GM12872 (cell line): ENCODE results near the gene DNAJB2.

Experiments used
- TF ChIP-seq, protein P1 (sequence below): IDR thresholded peaks from 3 replicates; pipeline ENCODE4 v1.5.1; 2011; ENCODE audit warnings: low read depth, mild to moderate bottlenecking, low read length, moderate library complexity; ENCODE audit not compliant: insufficient read depth

The DNAJB2 gene

DNA sequence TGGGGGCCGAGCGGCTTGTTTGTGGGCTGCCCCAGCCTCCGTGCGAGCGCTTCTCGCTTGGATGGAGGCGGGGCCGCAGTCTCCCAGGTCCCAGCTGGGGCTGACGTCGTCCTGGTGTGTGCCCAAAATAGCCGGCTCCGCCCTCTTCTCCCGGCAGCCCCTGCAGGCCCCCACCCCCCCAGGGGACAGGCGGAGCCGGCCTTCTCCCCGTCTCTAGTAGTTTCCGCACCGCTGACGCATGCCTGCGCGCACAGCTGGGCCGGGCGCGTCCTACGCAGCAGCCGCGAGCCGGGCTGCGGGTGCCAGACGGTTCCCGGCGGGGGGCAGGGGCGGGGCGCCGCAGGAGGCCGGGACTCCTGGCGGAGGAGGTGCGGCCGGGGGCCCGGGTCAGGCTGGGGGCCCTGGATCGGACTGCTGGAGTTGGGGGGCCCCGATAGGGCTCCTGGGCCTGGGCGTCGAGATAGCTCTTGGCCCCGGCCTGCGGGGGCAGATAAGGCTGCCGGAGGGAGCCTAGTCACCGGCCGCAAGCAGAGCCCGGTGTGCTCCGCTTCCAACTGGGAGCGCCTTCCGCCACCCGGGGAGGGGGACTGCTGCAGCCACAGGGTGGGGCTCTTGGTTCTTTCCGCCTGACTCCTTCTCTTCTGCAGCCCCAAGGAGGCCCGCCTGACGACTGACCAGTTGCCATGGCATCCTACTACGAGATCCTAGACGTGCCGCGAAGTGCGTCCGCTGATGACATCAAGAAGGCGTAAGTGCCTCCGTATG is at the start of gene DNAJB2:
Gene DNAJB2 (plus strand): TSS at position 216 of the 765 bp plus-strand sequence. CDS start 468 bp downstream, at position 684.
- TF ChIP-seq, protein P1, sequence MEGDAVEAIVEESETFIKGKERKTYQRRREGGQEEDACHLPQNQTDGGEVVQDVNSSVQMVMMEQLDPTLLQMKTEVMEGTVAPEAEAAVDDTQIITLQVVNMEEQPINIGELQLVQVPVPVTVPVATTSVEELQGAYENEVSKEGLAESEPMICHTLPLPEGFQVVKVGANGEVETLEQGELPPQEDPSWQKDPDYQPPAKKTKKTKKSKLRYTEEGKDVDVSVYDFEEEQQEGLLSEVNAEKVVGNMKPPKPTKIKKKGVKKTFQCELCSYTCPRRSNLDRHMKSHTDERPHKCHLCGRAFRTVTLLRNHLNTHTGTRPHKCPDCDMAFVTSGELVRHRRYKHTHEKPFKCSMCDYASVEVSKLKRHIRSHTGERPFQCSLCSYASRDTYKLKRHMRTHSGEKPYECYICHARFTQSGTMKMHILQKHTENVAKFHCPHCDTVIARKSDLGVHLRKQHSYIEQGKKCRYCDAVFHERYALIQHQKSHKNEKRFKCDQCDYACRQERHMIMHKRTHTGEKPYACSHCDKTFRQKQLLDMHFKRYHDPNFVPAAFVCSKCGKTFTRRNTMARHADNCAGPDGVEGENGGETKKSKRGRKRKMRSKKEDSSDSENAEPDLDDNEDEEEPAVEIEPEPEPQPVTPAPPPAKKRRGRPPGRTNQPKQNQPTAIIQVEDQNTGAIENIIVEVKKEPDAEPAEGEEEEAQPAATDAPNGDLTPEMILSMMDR, result no peak

DNA sequence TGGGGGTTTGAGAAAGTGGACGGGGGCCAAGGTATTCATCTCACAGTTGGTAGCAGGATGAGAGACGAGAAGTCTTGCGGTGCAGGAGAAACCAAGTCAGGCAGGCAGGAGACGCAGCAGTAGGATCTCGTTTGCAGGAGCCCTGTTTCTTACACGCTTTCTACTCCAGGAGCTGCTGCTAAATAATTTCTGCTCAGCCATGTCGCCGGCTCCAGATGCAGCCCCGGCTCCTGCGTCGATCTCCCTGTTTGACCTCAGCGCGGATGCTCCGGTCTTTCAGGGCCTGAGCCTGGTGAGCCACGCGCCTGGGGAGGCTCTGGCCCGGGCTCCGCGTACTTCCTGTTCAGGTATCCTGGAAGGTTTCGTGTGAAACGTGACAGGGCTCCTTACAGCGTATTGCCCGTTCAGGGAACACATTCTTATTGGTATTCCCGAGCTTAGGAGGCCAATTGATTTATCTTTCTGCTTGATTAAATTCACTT is 49.1 kb upstream of the DNAJB2 start:
- TF ChIP-seq, protein P1, result no peak

DNA sequence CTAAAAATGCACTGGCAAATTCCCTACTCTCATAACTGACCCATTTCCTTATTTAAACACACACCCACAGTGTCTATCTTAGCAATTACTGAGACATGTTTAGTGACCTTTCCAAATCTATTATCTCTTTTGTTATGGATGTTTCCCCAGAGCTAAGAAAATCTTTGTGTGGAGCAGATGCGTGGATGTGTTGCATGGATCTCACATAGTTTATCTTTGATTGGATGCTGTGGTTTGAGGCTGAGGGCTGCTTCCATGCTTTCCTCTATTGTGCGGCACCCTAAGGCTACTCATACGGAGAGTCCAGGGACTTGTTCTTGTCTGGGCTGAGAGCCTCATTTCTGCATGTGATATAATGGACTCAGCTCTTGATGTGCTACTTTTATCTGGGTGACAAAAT is 44.8 kb upstream of the DNAJB2 start:
- TF ChIP-seq, protein P1, result no peak

DNA sequence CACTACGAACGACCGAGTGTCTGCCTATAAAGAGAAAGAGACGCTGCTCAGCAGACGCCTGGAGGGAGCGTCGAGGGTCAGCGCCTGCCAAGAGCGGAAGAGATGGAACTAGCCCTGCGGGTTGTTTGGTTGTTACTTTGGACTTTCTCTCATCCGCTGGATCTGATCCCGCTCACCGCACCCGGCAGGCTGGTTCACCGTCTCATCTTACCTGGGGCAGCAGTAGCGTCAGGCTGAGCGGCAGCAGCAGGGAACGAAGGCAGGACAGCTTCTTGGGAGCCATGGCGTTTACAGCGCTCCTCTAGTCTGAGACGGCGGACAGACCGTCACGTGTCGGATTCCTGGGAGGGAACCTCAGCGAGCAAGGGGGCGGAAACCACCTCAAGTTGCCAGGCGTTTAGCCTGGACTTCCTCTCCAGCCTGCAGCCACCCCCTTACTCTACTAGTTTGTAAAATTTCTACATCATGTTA is 35.8 kb upstream of the DNAJB2 start:
- TF ChIP-seq, protein P1, result no peak

DNA sequence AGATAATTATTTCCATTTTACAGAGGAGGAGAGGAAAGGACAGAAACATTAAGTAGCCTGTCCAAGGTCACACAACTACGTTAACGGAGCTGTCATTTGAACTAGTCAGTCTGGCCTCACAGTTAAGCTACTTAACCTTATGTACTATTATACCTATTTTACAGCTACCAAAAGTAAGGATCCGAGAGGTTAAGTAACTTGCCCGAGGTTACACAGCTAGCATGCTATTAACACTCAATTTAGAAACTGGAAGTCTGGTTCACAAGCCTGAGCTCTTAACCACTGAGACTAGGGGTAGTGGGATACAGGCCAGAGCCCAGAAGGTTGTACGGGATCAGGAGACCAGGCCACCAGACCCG is 34.4 kb upstream of the DNAJB2 start:
- TF ChIP-seq, protein P1, result no peak

DNA sequence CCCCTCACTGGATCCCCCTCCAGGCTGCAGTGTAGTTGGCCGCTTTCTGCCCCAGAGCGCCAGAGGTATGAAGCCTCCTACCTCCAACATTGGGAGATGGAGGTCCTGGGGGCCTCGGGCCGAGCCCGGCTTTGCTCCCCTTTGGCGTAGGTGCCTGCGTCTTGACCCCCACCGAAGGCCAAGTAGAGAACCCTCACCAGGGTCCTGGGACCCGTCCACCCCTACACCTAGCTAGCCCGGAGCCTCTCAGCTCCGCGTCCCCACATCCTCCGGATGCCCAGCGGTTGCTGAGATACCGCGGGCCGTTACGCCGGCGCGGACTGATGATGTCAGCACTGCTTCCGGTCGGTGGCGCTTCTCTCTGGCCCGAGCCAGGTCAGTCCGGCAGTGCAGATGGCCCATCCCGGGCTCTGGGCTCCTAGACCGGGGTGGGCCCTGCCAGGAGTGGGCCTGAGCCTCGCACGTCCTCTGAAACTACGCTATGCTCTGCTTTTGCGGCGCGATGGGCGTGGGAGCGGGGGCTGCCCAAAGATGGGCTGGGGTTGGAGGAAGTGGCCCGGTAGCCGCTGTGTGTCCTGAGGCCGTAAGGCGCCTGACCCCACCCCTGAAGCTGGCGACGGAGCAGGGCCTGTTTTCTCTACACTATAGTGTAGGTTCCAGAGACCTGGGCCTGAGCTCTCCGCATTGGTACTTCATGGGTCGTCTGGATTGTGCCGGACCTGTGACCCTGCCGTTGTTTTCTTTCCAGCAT is 33.8 kb upstream of the DNAJB2 start, which contains the start of the genes GLB1L and STK16:
Gene GLB1L (minus strand): TSS at position 297 of the 751 bp plus-strand sequence. CDS start 1,871 bp downstream, outside the sequence.
Gene STK16 (plus strand): TSS at position 332 of the 751 bp plus-strand sequence. CDS start 521 bp downstream, outside the sequence.
- TF ChIP-seq, protein P1, result no peak

DNA sequence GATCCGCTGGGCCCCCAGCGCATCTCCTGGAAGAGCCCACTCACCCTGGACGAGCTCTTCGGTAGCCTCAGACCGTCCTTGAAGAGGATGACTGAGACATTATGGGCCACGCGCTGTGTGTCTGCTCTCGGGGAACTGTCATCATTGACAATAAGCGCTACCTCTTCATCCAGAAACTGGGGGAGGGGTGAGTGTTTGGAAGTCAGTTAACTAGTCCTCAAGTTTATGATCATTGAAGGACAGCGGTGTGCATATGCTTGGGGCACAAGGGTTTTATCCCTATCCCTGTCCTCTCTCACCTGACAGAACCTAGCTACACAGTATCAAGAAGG is 33.3 kb upstream of the DNAJB2 start:
- TF ChIP-seq, protein P1, result no peak
